ENCODE results near the gene PRKCA.

DNA sequence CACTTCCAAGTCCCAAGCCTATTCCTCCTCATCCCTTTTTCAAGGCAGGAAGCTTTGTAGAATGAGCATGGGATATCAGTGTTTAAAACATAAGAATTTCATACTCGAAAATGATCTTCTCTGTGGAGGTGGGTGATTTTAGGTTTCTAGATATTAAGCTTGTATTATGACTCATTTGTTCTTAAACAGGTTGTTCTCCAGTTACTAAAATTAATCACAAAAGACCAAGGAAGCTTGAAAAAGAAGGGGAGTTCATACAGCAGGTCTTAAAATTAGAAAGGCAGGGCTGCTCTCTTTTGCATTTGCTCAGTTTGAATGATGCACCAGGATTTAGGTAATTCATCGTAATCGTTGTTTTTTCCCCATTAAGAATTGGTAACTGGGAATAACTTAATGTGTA lies 208.7 kb downstream of the PRKCA start:
- TF ChIP-seq POLR2A (IDR thresholded peaks at IDR 0.05; ENCODE audit: extremely low read depth, insufficient read length) (no peak), CTCF (IDR thresholded peaks at IDR 0.05; ENCODE audit: low read depth, low read length) (no peak)

All from NB4 (cell line).